Measurements from ENCODE around the gene C5AR1. TPM values are rescaled to one million over a fixed set of nuclear protein-coding genes. Genes with fewer than 3 reads are reported as not detected.

Gene C5AR1
- total RNA-seq, 2 donors from 2014 or later, result 1.3 to 7.6 TPM

Other genes with a start within 250 kb of the C5AR1 start
- gene ZC3H4, start 196.1 kb upstream of the C5AR1 start, total RNA-seq, result 100 to 1,000 TPM; 150 to 169 TPM
- gene SAE1, start 179.0 kb upstream of the C5AR1 start, total RNA-seq, result 100 to 1,000 TPM in 1 of 2 donors, 10 to 100 TPM in 1; 95.6 to 158 TPM
- gene BBC3, start 78.7 kb upstream of the C5AR1 start, total RNA-seq, result 1 to 10 TPM; 4.8 to 9.7 TPM
- 10 to 100 TPM; 42.8 to 58.4 TPM for gene CCDC9, start 53.3 kb upstream of the C5AR1 start, total RNA-seq
- gene INAFM1, start 35.0 kb upstream of the C5AR1 start, total RNA-seq, result 10 to 100 TPM; 14.0 to 16.1 TPM
- gene C5AR2, start 22.3 kb downstream of the C5AR1 start, total RNA-seq, result 1 to 10 TPM in 1 of 2 donors, under 1 TPM in 1; 0.19 to 2.6 TPM
- 10 to 100 TPM; 17.7 to 43.9 TPM for gene DHX34, start 39.5 kb downstream of the C5AR1 start, total RNA-seq
- gene MEIS3, start 109.7 kb downstream of the C5AR1 start, total RNA-seq, result not detected
- not detected for gene SLC8A2, start 162.0 kb downstream of the C5AR1 start, total RNA-seq
- gene KPTN, start 174.4 kb downstream of the C5AR1 start, total RNA-seq, result 10 to 100 TPM in 1 of 2 donors, 1 to 10 TPM in 1; 4.9 to 11.4 TPM
- 10 to 100 TPM; 69.9 to 78.8 TPM for gene NAPA, start 205.2 kb downstream of the C5AR1 start, total RNA-seq